NCI-H345 treated with DMSO at 0.1 percent for 48 hours (cell line): ENCODE measurements around the gene PRDX3.
A peak's percentile ranks its signal among the peaks of the same experiment; 100 is the strongest.
"Not testable (repeated sequence)": the region's sequence is repeated elsewhere in the genome, so short reads cannot be mapped to it uniquely, and the experiment has no call there.

ENCODE experiments used
- DNase-seq: peaks from one replicate; lab custom pipeline; 2025; ENCODE audit not compliant: unreplicated experiment; lab: John Stamatoyannopoulos, UW

The PRDX3 gene

GRCh38 chr10:119206603-119207365 is 28.2 kb upstream of the PRDX3 start:
- DNase-seq = peak; percentile 9

- DNase-seq = no peak
Measured at GRCh38 chr10:119205894-119206602, 27.4 kb upstream of the PRDX3 start.

- DNase-seq = no peak
Measured at GRCh38 chr10:119203006-119203405, 24.4 kb upstream of the PRDX3 start.

- DNase-seq = no peak
Measured at GRCh38 chr10:119201233-119201632, 22.6 kb upstream of the PRDX3 start.

GRCh38 chr10:119199231-119199992 is 20.8 kb upstream of the PRDX3 start:
- peak; percentile 12 for DNase-seq

GRCh38 chr10:119198438-119198837 is 19.8 kb upstream of the PRDX3 start:
- DNase-seq = no peak

GRCh38 chr10:119197921-119198320 is 19.3 kb upstream of the PRDX3 start:
- no peak for DNase-seq

- no peak for DNase-seq
Measured at GRCh38 chr10:119191881-119192280, 13.3 kb upstream of the PRDX3 start.

GRCh38 chr10:119190954-119191785 is 12.6 kb upstream of the PRDX3 start:
- no peak for DNase-seq

GRCh38 chr10:119190353-119190752 is 11.7 kb upstream of the PRDX3 start:
- no peak for DNase-seq

- no peak for DNase-seq
Measured at GRCh38 chr10:119189811-119190282, 11.2 kb upstream of the PRDX3 start.

- no peak for DNase-seq
Measured at GRCh38 chr10:119183664-119184412, 5.2 kb upstream of the PRDX3 start.

- DNase-seq = not testable (repeated sequence)
Measured at GRCh38 chr10:119180850-119181400, 2.3 kb upstream of the PRDX3 start.

- no peak for DNase-seq
Measured at GRCh38 chr10:119177708-119178371, 772 bp downstream of the PRDX3 start.

GRCh38 chr10:119176166-119176565 is 2.4 kb downstream of the PRDX3 start:
- DNase-seq = no peak

GRCh38 chr10:119174109-119174508 is 4.5 kb downstream of the PRDX3 start:
- DNase-seq = no peak

GRCh38 chr10:119167041-119167440 is 11.6 kb downstream of the PRDX3 start:
- no peak for DNase-seq

GRCh38 chr10:119166564-119166963 is 12.0 kb downstream of the PRDX3 start:
- DNase-seq = no peak

- no peak for DNase-seq
Measured at GRCh38 chr10:119166118-119166500, 12.5 kb downstream of the PRDX3 start.
